GM21529 (cell line): Measurements from ENCODE around the gene TMEM140.
"Not testable (repeated sequence)": the region's sequence is repeated elsewhere in the genome, so short reads cannot be mapped to it uniquely, and the experiment has no call there.

Experiments
- ATAC-seq: cut with Tn5 transposase; IDR thresholded peaks from one replicate; pipeline ENCODE4 v1.9.1; 2021; ENCODE audit not compliant: unreplicated experiment

The TMEM140 gene

GRCh38 chr7:135147899-135148721 is at the start of gene TMEM140:
TSS of gene TMEM140 (plus strand) at chr7:135148072. CDS start at chr7:135164442, 16,370 bp downstream.
- peak; percentile 77 for ATAC-seq

DNA sequence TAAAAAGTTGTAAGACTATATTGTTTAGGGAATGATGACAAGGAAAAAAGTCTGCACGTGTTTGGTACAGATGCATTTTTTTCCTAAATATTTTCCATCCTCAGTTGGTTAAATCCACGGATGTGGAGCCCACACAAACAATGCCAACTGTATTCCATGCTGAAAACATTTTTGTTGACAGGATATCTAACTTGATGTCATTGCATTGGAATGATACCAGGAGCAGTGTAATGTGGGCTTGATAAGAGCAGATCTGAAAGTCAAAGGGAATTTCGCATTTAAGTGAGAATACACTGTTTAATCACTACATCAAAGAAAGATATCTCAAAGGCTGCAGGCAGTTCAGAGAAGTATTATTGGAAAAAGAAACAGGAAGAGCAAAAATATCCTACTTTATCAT is 49.5 kb upstream of the TMEM140 start:
- ATAC-seq: no peak

DNA sequence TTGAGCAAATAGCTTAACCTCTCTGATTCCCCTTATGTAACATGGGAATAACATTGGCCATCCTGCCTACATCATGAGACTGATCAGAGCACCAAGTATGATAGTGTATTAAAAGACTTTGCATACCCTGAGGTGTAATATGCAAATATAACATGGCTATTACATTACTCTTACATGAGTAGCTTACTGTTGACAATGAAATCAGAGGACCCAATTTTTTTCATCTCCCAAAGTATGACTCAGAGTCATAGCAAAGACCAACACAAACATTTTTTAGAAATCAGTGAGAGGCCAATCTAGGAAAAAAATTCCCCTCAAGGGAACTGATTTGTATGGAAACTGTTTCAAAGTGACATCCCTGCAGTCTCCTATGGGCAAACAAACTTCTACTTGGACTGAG is 47.0 kb upstream of the TMEM140 start:
- ATAC-seq: no peak

GRCh38 chr7:135102372-135102771 is 45.5 kb upstream of the TMEM140 start:
- ATAC-seq: peak; percentile 92

DNA sequence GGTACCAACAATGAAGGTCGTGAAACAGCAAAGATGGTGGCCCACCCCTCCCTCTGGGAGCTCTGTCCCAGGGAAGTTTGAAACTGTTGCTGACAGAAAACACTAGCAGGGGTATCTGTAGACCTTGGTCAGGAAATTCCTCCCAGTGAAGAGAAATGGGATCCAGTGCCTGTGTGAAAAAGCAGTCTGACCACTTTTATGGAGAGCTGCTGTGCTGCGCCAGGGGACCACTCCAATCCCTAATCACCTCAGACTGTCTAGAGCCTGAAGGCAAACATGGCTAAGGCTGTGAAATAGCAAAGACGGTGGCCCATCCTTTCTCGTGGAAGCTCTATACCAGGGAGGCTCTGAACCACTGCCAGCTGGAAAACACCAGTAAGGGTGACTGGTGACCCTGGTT is 38.3 kb upstream of the TMEM140 start:
- no peak for ATAC-seq

- ATAC-seq: no peak
Measured at GRCh38 chr7:135109976-135110375, 37.9 kb upstream of the TMEM140 start.

GRCh38 chr7:135111379-135111778 is 36.5 kb upstream of the TMEM140 start:
- no peak for ATAC-seq

GRCh38 chr7:135114622-135115021 is 33.2 kb upstream of the TMEM140 start:
- ATAC-seq: no peak

- no peak for ATAC-seq
Measured at GRCh38 chr7:135117096-135117495, 30.8 kb upstream of the TMEM140 start.

- no peak for ATAC-seq
Measured at GRCh38 chr7:135121868-135122267, 26.0 kb upstream of the TMEM140 start.

GRCh38 chr7:135124631-135125030 is 23.2 kb upstream of the TMEM140 start:
- not testable (repeated sequence) for ATAC-seq

- ATAC-seq: no peak
Measured at GRCh38 chr7:135128931-135129330, 18.9 kb upstream of the TMEM140 start.

DNA sequence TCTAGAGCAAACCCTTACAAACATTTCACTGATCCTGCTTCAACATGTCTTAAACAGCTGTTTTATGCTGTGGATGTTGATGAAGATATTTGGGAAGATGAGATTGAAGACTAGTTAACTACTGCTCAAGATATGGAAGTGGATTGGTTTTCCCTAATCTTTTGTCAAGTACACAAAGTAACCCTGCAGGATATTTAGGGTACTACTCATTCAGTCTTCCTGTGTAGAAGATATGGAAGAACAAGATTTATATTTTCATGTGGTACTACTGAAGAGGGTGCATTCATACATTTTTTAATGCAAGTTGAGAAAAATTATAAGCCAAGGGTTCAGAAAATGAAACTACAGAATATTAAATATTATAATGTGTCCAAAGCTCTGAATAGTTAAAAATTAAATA is 18.3 kb upstream of the TMEM140 start:
- ATAC-seq: no peak

- ATAC-seq: no peak
Measured at GRCh38 chr7:135143885-135144668, 3.8 kb upstream of the TMEM140 start.

DNA sequence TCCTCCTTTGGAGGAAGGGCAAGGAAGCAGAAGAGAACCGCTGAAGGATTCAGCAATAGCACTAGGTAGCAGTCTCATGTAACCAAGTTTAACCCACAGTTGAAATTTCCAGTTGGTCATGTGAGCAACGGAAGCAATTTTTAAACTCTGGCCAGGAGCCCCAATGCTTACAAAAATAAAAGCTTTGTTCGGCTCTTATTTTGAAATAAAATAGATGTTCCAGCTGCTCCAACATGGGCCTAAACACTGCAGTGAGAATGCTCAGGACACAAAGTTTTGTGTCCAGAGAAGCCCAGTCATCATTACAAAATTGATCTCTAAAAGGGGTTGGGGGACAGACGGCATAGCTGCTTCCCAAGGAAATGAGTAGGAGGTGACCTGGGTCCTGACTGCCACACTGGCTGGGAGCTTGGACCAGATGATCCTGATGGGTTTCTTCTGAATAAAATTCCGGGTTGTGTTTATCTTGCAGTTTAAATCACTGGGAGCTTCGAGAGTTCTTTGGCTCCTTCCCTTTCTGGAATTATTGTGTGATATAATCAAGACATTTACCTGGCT is 452 bp upstream of the TMEM140 start:
- no peak for ATAC-seq

GRCh38 chr7:135150072-135150782 is 2.4 kb downstream of the TMEM140 start:
- ATAC-seq: no peak

GRCh38 chr7:135151132-135151531 is 3.3 kb downstream of the TMEM140 start:
- no peak for ATAC-seq

DNA sequence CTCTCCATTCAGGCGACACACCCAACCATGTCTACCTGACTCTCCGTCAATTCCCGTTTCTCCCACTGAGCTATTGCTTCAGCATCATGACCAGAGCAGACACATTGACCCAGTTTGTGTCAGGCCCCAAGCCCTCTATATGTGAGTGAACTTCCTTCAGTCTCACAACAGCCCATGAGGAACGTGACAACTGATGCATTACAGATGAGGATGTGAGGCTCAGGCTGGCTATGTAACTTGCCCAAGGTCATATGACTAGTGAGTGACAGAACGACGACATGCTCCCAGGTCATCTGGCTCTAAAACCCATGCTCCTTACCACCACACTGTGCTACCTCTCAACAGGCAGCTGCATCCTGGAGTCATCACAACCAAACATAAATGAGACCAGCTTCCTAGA is 3.7 kb downstream of the TMEM140 start:
- no peak for ATAC-seq

DNA sequence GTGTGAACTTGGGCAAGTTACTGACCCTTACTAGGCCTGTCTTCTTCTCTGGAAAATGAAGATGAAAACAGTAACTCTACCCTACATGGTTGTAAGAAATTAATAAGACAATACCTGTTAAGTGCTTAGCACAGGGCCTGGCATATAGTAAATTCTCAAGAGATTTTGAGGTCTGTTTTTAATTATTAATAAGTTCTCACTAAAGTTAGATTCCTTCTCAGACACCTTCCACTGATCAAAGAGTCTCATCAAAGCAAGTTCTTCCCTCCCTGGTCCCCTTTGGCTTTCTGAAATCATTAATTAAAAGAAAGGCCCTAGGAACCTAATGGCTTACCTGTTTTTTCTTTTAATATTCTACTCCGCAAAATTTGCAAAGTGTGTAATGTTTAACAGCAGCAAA is 4.6 kb downstream of the TMEM140 start:
- no peak for ATAC-seq

DNA sequence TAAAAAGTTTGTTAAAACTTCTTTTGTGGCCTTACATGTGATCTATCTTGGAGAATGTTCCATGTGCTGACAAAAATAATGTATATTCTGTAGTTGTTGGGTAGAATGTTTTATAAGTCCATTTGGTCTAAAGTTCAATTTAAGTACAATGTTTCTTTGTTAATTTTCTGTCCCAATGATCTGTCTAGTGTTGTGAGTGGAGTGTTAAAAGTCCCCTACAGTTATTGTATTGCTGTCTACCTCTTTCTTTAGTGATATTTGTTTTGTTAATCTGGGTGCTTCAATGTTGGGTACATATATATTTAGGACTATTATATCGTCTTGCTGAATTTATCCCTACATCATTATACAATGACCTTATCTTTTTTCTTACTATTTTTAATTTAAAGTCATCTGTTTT is 6.9 kb downstream of the TMEM140 start:
- ATAC-seq: no peak

- no peak for ATAC-seq
Measured at GRCh38 chr7:135156290-135156689, 8.4 kb downstream of the TMEM140 start.
